ENCODE data around the gene MUC16. TPM values are rescaled to one million over a fixed set of nuclear protein-coding genes. Genes with fewer than 3 reads are reported as not detected.

Gene MUC16
- total RNA-seq, 4 donors from 2014 or later, result 0.88 to 5.6 (median 1.7) TPM

DNA sequence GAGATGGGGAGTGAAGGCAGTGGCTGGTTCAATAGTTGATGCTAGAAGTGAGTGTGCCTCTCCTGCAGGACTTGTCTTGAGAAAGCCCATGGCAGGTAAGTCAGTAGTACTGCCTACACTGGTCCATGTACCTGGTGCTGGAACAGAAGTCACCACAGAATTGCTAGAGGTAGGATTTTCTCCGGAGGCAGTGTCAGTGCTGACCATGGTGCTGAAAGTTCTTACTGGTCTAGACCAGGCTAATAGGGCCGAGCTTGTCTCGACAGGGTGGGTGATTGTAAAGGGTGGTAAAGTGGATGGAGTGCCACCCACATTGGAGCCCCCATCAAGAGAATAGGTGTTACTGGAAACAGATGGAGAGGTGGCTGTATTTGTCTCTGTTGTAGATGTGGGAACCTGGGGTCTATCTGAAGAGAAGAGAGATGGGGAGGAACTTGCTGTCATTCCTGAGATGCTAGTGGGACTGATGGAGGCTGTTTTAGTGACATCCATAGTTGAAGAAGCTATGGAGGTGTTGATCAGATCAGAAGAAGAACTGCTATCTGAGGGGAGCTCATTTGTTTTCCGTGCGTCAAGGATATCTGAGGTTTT is 36.6 kb downstream of the MUC16 start:
- intact Hi-C loops (cut with DNase I; ENCODE audit: low total_unique reads), result no loop called here
- Histone ChIP-seq H3K4me3 (no peak overlapping the region), H3K4me1 (no peaks in the 10 kb centered on the region), H3K9me3 (no peaks in the 10 kb centered on the region), H3K27ac (no peak overlapping the region), H3K27me3 (no peaks in the 10 kb centered on the region), H3K36me3 (no peaks in the 10 kb centered on the region)
- TF ChIP-seq, protein P1, sequence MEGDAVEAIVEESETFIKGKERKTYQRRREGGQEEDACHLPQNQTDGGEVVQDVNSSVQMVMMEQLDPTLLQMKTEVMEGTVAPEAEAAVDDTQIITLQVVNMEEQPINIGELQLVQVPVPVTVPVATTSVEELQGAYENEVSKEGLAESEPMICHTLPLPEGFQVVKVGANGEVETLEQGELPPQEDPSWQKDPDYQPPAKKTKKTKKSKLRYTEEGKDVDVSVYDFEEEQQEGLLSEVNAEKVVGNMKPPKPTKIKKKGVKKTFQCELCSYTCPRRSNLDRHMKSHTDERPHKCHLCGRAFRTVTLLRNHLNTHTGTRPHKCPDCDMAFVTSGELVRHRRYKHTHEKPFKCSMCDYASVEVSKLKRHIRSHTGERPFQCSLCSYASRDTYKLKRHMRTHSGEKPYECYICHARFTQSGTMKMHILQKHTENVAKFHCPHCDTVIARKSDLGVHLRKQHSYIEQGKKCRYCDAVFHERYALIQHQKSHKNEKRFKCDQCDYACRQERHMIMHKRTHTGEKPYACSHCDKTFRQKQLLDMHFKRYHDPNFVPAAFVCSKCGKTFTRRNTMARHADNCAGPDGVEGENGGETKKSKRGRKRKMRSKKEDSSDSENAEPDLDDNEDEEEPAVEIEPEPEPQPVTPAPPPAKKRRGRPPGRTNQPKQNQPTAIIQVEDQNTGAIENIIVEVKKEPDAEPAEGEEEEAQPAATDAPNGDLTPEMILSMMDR (IDR thresholded peaks at IDR 0.05), result no peak
- no peak for TF ChIP-seq POLR2A (IDR thresholded peaks at IDR 0.05)
- DNase-seq, result no peak

DNA sequence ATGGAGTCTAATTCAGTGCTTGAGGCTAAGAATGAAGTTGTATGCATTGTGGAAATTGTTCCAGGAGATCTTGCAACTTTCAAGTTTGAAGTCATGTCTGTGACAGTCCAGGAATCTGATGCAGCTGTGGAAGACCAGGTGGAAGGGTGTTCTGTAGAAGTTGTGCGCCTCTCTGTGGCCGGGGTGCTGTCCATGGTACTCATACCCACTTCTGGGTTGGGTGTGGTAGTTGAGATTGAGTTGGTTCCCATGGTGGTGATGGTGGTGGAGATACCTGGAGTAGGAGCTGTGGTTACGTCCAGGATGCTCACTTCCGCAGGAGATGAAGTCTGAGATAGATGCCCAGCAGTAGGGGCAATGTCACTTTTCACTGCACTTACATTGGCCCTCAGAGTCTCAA is 44.3 kb downstream of the MUC16 start:
- H3K27me3 ChIP-seq, result no peaks in the 10 kb centered on the region
- no peak for DNase-seq
- H3K4me1 ChIP-seq, result no peaks in the 10 kb centered on the region
- intact Hi-C loops (cut with DNase I; ENCODE audit: low total_unique reads), result no loop called here
- TF ChIP-seq, protein P1 (IDR thresholded peaks at IDR 0.05), result no peak
- no peak for TF ChIP-seq POLR2A (IDR thresholded peaks at IDR 0.05)
- H3K27ac ChIP-seq, result no peak overlapping the region
- no peak overlapping the region for H3K4me3 ChIP-seq
- H3K36me3 ChIP-seq, result no peaks in the 10 kb centered on the region
- no peaks in the 10 kb centered on the region for H3K9me3 ChIP-seq

Other genes starting within 250 kb of the MUC16 start
- gene ZNF558, start 178.1 kb downstream of the MUC16 start, total RNA-seq, result 100 to 1,000 TPM in 1 of 4 donors, 10 to 100 TPM in 2, 1 to 10 TPM in 1; 8.2 to 117 (median 50.0) TPM
- not detected for gene MBD3L1, start 178.0 kb downstream of the MUC16 start, total RNA-seq
- gene OR1M1, start 76.7 kb upstream of the MUC16 start, total RNA-seq, result not detected
- gene OR7G2, start 97.1 kb upstream of the MUC16 start, total RNA-seq, result not detected
- gene OR7G1, start 105.4 kb upstream of the MUC16 start, total RNA-seq, result not detected
- gene OR7G3, start 116.5 kb upstream of the MUC16 start, total RNA-seq, result not detected
- gene ZNF317, start 130.0 kb upstream of the MUC16 start, total RNA-seq, result 10 to 100 TPM in 2 of 4 donors, 1 to 10 TPM in 2; 4.4 to 42.6 (median 13.6) TPM
- gene OR7D2, start 168.6 kb upstream of the MUC16 start, total RNA-seq, result not detected
- not detected for gene OR7D4, start 209.2 kb upstream of the MUC16 start, total RNA-seq
- not detected for gene OR7E24, start 240.5 kb upstream of the MUC16 start, total RNA-seq